GM19193 (cell line): ENCODE results near the gene VEGFB.

ENCODE experiments used
- POLR2A ChIP-seq: IDR thresholded peaks from 4 replicates; pipeline ENCODE4 v1.6.1; 2011; ENCODE audit not compliant: insufficient read depth, insufficient read length; ENCODE audit errors: extremely low read depth

The VEGFB gene

GRCh38 chr11:64266339-64266738 is 32.0 kb downstream of the VEGFB start:
- no peak for TF ChIP-seq POLR2A

- no peak for TF ChIP-seq POLR2A
Observed at GRCh38 chr11:64267207-64267945, 33.0 kb downstream of the VEGFB start.

- TF ChIP-seq POLR2A, result no peak
Observed at GRCh38 chr11:64268025-64268892, 33.9 kb downstream of the VEGFB start.

GRCh38 chr11:64268893-64269539 is 34.6 kb downstream of the VEGFB start:
- no peak for TF ChIP-seq POLR2A

GRCh38 chr11:64269540-64270220 is 35.3 kb downstream of the VEGFB start:
- peak; percentile 63 for TF ChIP-seq POLR2A

GRCh38 chr11:64275031-64275800 is 40.8 kb downstream of the VEGFB start:
- TF ChIP-seq POLR2A, result no peak

GRCh38 chr11:64275841-64276240 is 41.5 kb downstream of the VEGFB start:
- TF ChIP-seq POLR2A, result no peak

GRCh38 chr11:64276653-64277431 is 42.5 kb downstream of the VEGFB start:
- no peak for TF ChIP-seq POLR2A

GRCh38 chr11:64278576-64279190 is 44.3 kb downstream of the VEGFB start:
- no peak for TF ChIP-seq POLR2A

GRCh38 chr11:64281957-64282770 is 47.8 kb downstream of the VEGFB start:
- TF ChIP-seq POLR2A, result no peak

- no peak for TF ChIP-seq POLR2A
Observed at GRCh38 chr11:64283092-64283491, 48.7 kb downstream of the VEGFB start.
